B cell (primary cell): Measurements from ENCODE around the gene KIF15. TPM values are rescaled to one million over a fixed set of nuclear protein-coding genes. Genes with fewer than 3 reads are reported as not detected.

Source experiments
- ATAC-seq: fragments of 200-7000 bp; cut with Tn5 transposase; one replicate; pipeline ENCODE4 v1.10.0; 2021; ENCODE audit warnings: low read depth, mild to moderate bottlenecking, moderate number of reproducible peaks, moderate library complexity
- CTCF ChIA-PET: fragments of 350-600 bp; sonication (Branson Sonifier 250); formaldehyde crosslinking; loops from one replicate; lab custom pipeline; 2021; ENCODE audit warnings: antibody characterized with exemption, inconsistent platforms; lab: Charles Lee
- POLR2A ChIA-PET: fragments of 350-600 bp; sonication (Branson Sonifier 250); formaldehyde crosslinking; loops from one replicate; lab custom pipeline; 2021; ENCODE audit warnings: antibody characterized with exemption; lab: Charles Lee
- DNase-seq: peaks from one replicate; pipeline ENCODE4 v3.0.0; 2013
- H2AFZ ChIP-seq: 2 replicates; pipeline ENCODE4 v1.6.1; 2012; ENCODE audit warnings: mild to moderate bottlenecking, low read depth, low read length; ENCODE audit not compliant: insufficient read depth, poor library complexity, severe bottlenecking
- H3K27ac ChIP-seq, 2 donors: 1 replicate in 1 of 2; 2 replicates in 1 of 2; pipeline ENCODE4 v1.5.1; 2012 to 2013; ENCODE audit warnings: low read length in 2 of 2, mild to moderate bottlenecking in 2 of 2, moderate library complexity in 1 of 2
- H3K27me3 ChIP-seq, 4 experiments: fragments of 200-600 bp in 1 of 4; sonication (generic) in 1 of 4; replicated peaks in 1 of 4; 1 replicate in 2 of 4; 2 replicates in 2 of 4; pipeline versions ENCODE4 v1.6.1 to v1.7.0; 2013 to 2016; ENCODE audit warnings: low read length in 3 of 4, mild to moderate bottlenecking in 2 of 4, mixed read lengths in 1 of 4, moderate library complexity in 1 of 4; ENCODE audit not compliant: insufficient read depth in 4 of 4, control insufficient read depth in 3 of 4; ENCODE audit errors: control extremely low read depth in 1 of 4
- H3K36me3 ChIP-seq, 2 experiments: replicated peaks in 1 of 2; 1 replicate in 1 of 2; 2 replicates in 1 of 2; pipeline versions ENCODE4 v1.6.1 to v1.7.1; 2013; ENCODE audit warnings: low read length in 1 of 2; ENCODE audit not compliant: insufficient read depth in 2 of 2, control insufficient read depth in 1 of 2; ENCODE audit errors: control extremely low read depth in 1 of 2, extremely low read depth in 1 of 2
- H3K4me1 ChIP-seq, 2 donors: fragments of 200-600 bp in 1 of 2; sonication (generic) in 1 of 2; 1 replicate in 1 of 2; 2 replicates in 1 of 2; pipeline versions ENCODE4 v1.5.1 to v1.6.1; 2013 to 2017; ENCODE audit warnings: low read length in 2 of 2; ENCODE audit not compliant: control insufficient read depth in 2 of 2, insufficient read depth in 2 of 2
- H3K4me2 ChIP-seq: replicated peaks from 2 replicates; pipeline ENCODE3; 2012; ENCODE audit warnings: mild to moderate bottlenecking, low read depth, low read length; ENCODE audit not compliant: poor library complexity, severe bottlenecking
- H3K4me3 ChIP-seq, 5 experiments: fragments of 200-600 bp in 1 of 5; sonication (generic) in 1 of 5; 1 replicate in 3 of 5; 2 replicates in 2 of 5; pipeline versions ENCODE4 v1.5.1 to v1.7.0; 2011 to 2016; ENCODE audit warnings: low read length in 4 of 5, mild to moderate bottlenecking in 4 of 5, low read depth in 2 of 5, control low read depth in 1 of 5, moderate library complexity in 1 of 5; ENCODE audit not compliant: insufficient read depth in 1 of 5; ENCODE audit errors: control extremely low read depth in 1 of 5, extremely low read depth in 1 of 5
- H3K79me2 ChIP-seq: fragments of 200-600 bp; sonication (generic); one replicate; pipeline ENCODE4 v1.6.0; 2016; ENCODE audit warnings: low read length; ENCODE audit not compliant: control insufficient read depth, insufficient read depth
- H3K9ac ChIP-seq: fragments of 200-600 bp; sonication (generic); 2 replicates; pipeline ENCODE4 v1.6.1; 2017; ENCODE audit warnings: mild to moderate bottlenecking, low read length, moderate library complexity
- H3K9me3 ChIP-seq, 3 donors: one replicate each; pipeline versions ENCODE4 v1.6.1 to v1.7.1; 2013; ENCODE audit warnings: low read length in 2 of 3; ENCODE audit not compliant: control insufficient read depth in 2 of 3, insufficient read depth in 1 of 3; ENCODE audit errors: control extremely low read depth in 1 of 3
- H4K20me1 ChIP-seq: 2 replicates; pipeline ENCODE4 v1.6.0; 2012; ENCODE audit warnings: mild to moderate bottlenecking, low read length; ENCODE audit not compliant: insufficient read depth, control insufficient read depth, poor library complexity, severe bottlenecking
- H3K27ac Mint-ChIP-seq: one replicate; pipeline ENCODE4 v1.8.0; 2021; ENCODE audit warnings: mixed read lengths
- H3K27me3 Mint-ChIP-seq: one replicate; pipeline ENCODE4 v1.8.0; 2021; ENCODE audit warnings: mixed read lengths
- H3K4me1 Mint-ChIP-seq: one replicate; pipeline ENCODE4 v1.8.0; 2021; ENCODE audit warnings: mixed read lengths
- H3K4me3 Mint-ChIP-seq: one replicate; pipeline ENCODE4 v1.8.0; 2021; ENCODE audit warnings: mixed read lengths
- H3K9me3 Mint-ChIP-seq: one replicate; pipeline ENCODE4 v1.8.0; 2022; ENCODE audit warnings: mixed read lengths; ENCODE audit not compliant: insufficient read depth
- CTCF ChIP-seq: fragments of 200-600 bp; IDR thresholded peaks from one replicate; pipeline ENCODE4 v1.8.0; 2022; ENCODE audit warnings: antibody characterized with exemption, mild to moderate bottlenecking
- EZH2 ChIP-seq: IDR thresholded peaks from 2 replicates; pipeline ENCODE4 v1.6.1; 2012; ENCODE audit warnings: borderline replicate concordance, low read depth, mild to moderate bottlenecking, moderate library complexity, low read length; ENCODE audit not compliant: insufficient read depth, poor library complexity, severe bottlenecking
- WGBS: methylation state at CpG from one replicate; pipeline ENCODE4 v1.1.5; 2013; ENCODE audit warnings: missing lambda C conversion rate; ENCODE audit not compliant: insufficient coverage; 5-methylcytosine and 5-hydroxymethylcytosine counted together
- intact Hi-C: fragments of 100-400 bp; cut with micrococcal nuclease; formaldehyde crosslinking; loops from one replicate; pipeline ENCODE4 v1.10.0; 2022
- polyA plus RNA-seq: library from polyadenylated mRNA; depleted of rRNA; stranded (reverse); fragments of >200 nt; gene quantifications from 2 replicates; pipeline ENCODE4 v1.2.3, GENCODE V29; 2012
- total RNA-seq, 2 donors: library from RNA; stranded (reverse); fragments of 120-200 nt in 1 of 2; gene quantifications; 1 replicate in 1 of 2; 2 replicates in 1 of 2; pipeline versions ENCODE4 v1.2.3 to v1.2.4, GENCODE V29; 2013 to 2022

The KIF15 gene
- total and polyA plus RNA-seq, 2 donors (not counting 1 experiment from before 2014, with no cell fraction given), result 0.28 to 1.4 TPM

GRCh38 chr3:44890852-44891251 lies 129.3 kb downstream of the KIF15 start:
- no peaks in the 10 kb centered on the region for H3K27me3 ChIP-seq
- CTCF ChIA-PET, result no interaction called here
- Mint-ChIP-seq H3K4me3 (no peak overlapping the region), H3K27me3 (peaks cover 15% of the 10 kb centered on the region), H3K27ac (no peak overlapping the region), H3K9me3 (no peaks in the 10 kb centered on the region), H3K4me1 (no peaks in the 10 kb centered on the region)
- no peaks in the 10 kb centered on the region for H3K9me3 ChIP-seq
- H2AFZ ChIP-seq, result no peak overlapping the region
- no peaks in the 10 kb centered on the region for H3K79me2 ChIP-seq
- H4K20me1 ChIP-seq, result no peaks in the 10 kb centered on the region
- no peak overlapping the region for H3K4me2 ChIP-seq
- H3K9ac ChIP-seq, result no peak overlapping the region
- no peak for ATAC-seq
- 100% methylated on average over 1 of the region's 3 CpGs for WGBS
- no peaks in the 10 kb centered on the region for H3K36me3 ChIP-seq
- TF ChIP-seq CTCF (no peak), EZH2 (no peak)
- no peaks in the 10 kb centered on the region for H3K4me1 ChIP-seq
- H3K4me3 ChIP-seq, result no peak overlapping the region
- POLR2A ChIA-PET, result no interaction called here
- intact Hi-C loops, result no loop called here
- DNase-seq, result no peak
- H3K27ac ChIP-seq, result no peak overlapping the region

- Histone ChIP-seq H3K4me1 (no peaks in the 10 kb centered on the region), H3K9me3 (no peaks in the 10 kb centered on the region), H3K4me3 (no peak overlapping the region), H3K27ac (no peak overlapping the region), H3K9ac (no peak overlapping the region), H2AFZ (no peak overlapping the region), H3K27me3 (no peaks in the 10 kb centered on the region), H3K4me2 (no peak overlapping the region), H3K36me3 (no peaks in the 10 kb centered on the region), H4K20me1 (no peaks in the 10 kb centered on the region), H3K79me2 (no peaks in the 10 kb centered on the region)
- WGBS, result 100% methylated on average over 1 of the region's 3 CpGs
- DNase-seq (no peak), ATAC-seq (no peak)
- no peaks in the 10 kb centered on the region for H3K9me3 Mint-ChIP-seq
- no peak overlapping the region for H3K27ac Mint-ChIP-seq
- peaks cover 5% of the 10 kb centered on the region for H3K27me3 Mint-ChIP-seq
- peaks cover 5% of the 10 kb centered on the region for H3K4me1 Mint-ChIP-seq
- TF ChIP-seq EZH2 (no peak), CTCF (no peak)
- H3K4me3 Mint-ChIP-seq, result no peak overlapping the region
- intact Hi-C loops, result no loop called here
- POLR2A ChIA-PET, result no interaction called here
- CTCF ChIA-PET, result no interaction called here
Measured at GRCh38 chr3:44892689-44893088, 131.1 kb downstream of the KIF15 start.
